ENCODE results near the gene GAS5. TPM values are rescaled to one million over a fixed set of nuclear protein-coding genes. Genes with fewer than 3 reads are reported as not detected.
"Not testable (repeated sequence)": the region's sequence is repeated elsewhere in the genome, so short reads cannot be mapped to it uniquely, and the experiment has no call there.

Gene GAS5
- total RNA-seq, 1 donor from 2014 or later = 282 TPM

- DNase-seq (no peak), ATAC-seq (no peak)
- Histone ChIP-seq H3K27me3 (ENCODE audit: low read depth) (no peaks in the 10 kb centered on the region), H3K27ac (no peak overlapping the region), H3K4me1 (peaks cover 42% of the 10 kb centered on the region), H3K36me3 (peaks cover 55% of the 10 kb centered on the region), H3K9me3 (no peaks in the 10 kb centered on the region), H3K4me3 (peak overlapping the region; percentile 86)
- no peak for TF ChIP-seq CTCF (IDR thresholded peaks at IDR 0.05)
- intact Hi-C loops (cut with DNase I) = no loop called here
These were observed 2.2 kb downstream of the GAS5 start for GRCh38 chr1:173865468-173866164.

GRCh38 chr1:173864179-173864867 is 3.5 kb downstream of the GAS5 start:
- intact Hi-C loops (cut with DNase I) = no loop called here
- peaks cover 65% of the 10 kb centered on the region for H3K36me3 ChIP-seq
- TF ChIP-seq CTCF (IDR thresholded peaks at IDR 0.05) = no peak
- DNase-seq (no peak), ATAC-seq (no peak)
- no peak overlapping the region for H3K27ac ChIP-seq
- H3K27me3 ChIP-seq (ENCODE audit: low read depth) = no peaks in the 10 kb centered on the region
- H3K4me3 ChIP-seq = peak overlapping the region; percentile 86
- H3K4me1 ChIP-seq = peaks cover 29% of the 10 kb centered on the region
- no peaks in the 10 kb centered on the region for H3K9me3 ChIP-seq

- DNase-seq (no peak), ATAC-seq (no peak)
- peaks cover 73% of the 10 kb centered on the region for H3K36me3 ChIP-seq
- no peak overlapping the region for H3K27ac ChIP-seq
- TF ChIP-seq CTCF (IDR thresholded peaks at IDR 0.05) = no peak
- no peak overlapping the region for H3K4me3 ChIP-seq
- intact Hi-C loops (cut with DNase I) = no loop called here
- peaks cover 25% of the 10 kb centered on the region for H3K4me1 ChIP-seq
- no peaks in the 10 kb centered on the region for H3K9me3 ChIP-seq
- no peaks in the 10 kb centered on the region for H3K27me3 ChIP-seq (ENCODE audit: low read depth)
These were observed 4.3 kb downstream of the GAS5 start for GRCh38 chr1:173863224-173864161.

GRCh38 chr1:173862769-173863223 is 5.0 kb downstream of the GAS5 start:
- Histone ChIP-seq H3K4me3 (no peak overlapping the region), H3K4me1 (peaks cover 25% of the 10 kb centered on the region), H3K27ac (no peak overlapping the region), H3K27me3 (ENCODE audit: low read depth) (no peaks in the 10 kb centered on the region), H3K9me3 (no peaks in the 10 kb centered on the region), H3K36me3 (peaks cover 80% of the 10 kb centered on the region)
- ATAC-seq = no peak
- TF ChIP-seq CTCF (IDR thresholded peaks at IDR 0.05) = no peak
- DNase-seq = no peak
- intact Hi-C loops (cut with DNase I) = no loop called here

GRCh38 chr1:173862146-173862768 is 5.5 kb downstream of the GAS5 start:
- intact Hi-C loops (cut with DNase I); H3K27ac ChIP-seq; ATAC-seq; H3K27me3 ChIP-seq (ENCODE audit: low read depth); H3K9me3 ChIP-seq; DNase-seq; H3K4me3 ChIP-seq: not testable (repeated sequence)
- H3K36me3 ChIP-seq = peaks cover 86% of the 10 kb centered on the region
- H3K4me1 ChIP-seq = peaks cover 25% of the 10 kb centered on the region
